Measurements from ENCODE around the gene NOTCH1.

NOTCH1 gene

DNA sequence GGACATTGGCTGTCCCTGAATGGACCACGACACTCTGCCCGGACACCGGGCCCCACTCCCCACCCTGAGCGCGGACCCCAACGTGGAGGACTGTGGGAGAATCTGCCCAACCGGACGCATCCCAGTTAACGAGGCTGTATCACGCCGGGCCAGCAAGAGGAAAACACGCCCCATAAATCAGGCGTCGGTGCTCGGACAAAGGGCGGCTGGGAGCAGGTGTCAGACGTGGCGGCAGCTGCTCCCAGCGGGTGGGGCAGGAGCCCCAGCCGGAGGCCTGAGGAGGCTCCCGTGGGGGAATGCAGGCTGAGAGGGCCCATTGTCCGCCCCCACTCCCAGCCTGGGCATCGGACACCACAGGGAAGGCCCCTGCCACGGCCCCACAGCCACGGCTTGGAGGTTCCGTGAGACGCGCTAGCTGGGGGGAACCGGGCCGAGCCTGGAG, 19.2 kb downstream of the NOTCH1 start:
- Histone ChIP-seq H3K79me2 (ENCODE audit: insufficient read depth, low read depth) (no peaks in the 10 kb centered on the region), H3K4me3 (IDR thresholded peaks at IDR 0.05; ENCODE audit: insufficient read depth, low read depth, low read length) (no peak overlapping the region), H3K27me3 (ENCODE audit: insufficient read depth, low read depth) (peaks cover 60% of the 10 kb centered on the region), H3K9ac (no peak overlapping the region), H3K4me2 (no peak overlapping the region), H4K20me1 (ENCODE audit: insufficient read depth) (no peaks in the 10 kb centered on the region), H3K27ac (no peak overlapping the region), H3K4me1 (ENCODE audit: low read depth, poor library complexity, severe bottlenecking) (no peaks in the 10 kb centered on the region), H3K36me3 (ENCODE audit: insufficient read depth) (no peaks in the 10 kb centered on the region), H2AFZ (ENCODE audit: low read depth) (no peak overlapping the region)
- TF ChIP-seq CTCF (conservative IDR thresholded peaks at IDR 0.05; ENCODE audit: low read depth, low read length): no peak

DNA sequence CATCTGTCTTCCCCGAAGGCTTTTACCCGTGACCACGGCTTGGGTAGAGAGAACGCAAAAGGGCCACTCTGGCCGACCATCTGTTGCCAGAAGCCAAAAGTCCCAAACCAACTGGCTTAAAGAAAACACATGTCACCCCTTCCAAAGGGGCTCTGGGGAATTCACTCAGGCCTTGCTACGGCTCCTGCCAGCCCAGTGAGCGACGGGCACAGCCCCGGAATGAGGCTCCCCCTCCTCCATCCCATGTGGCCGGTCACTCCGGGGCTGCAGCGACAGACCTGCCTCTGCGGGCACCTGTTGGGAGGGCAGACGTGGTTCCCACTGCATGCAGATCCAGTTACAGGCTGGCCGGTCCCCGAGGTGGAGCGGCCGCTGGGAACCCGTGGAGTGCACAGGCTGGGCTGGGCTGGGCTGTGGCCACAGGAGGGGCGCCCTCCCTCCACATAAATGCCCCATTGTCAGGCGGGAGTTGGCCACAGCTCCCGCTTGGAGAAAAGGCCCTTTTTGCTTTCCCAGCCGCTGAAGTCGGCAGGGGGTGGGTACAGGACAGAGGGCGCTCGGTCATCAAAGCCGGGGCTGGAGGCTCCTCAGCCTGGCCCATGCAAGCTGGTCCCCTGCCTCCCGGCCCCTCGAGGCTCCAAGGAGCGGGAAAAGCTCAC, 19.9 kb downstream of the NOTCH1 start:
- Histone ChIP-seq H3K27ac (no peak overlapping the region), H3K4me2 (no peak overlapping the region), H2AFZ (ENCODE audit: low read depth) (no peak overlapping the region), H3K36me3 (ENCODE audit: insufficient read depth) (no peaks in the 10 kb centered on the region), H3K27me3 (ENCODE audit: insufficient read depth, low read depth) (peaks cover 61% of the 10 kb centered on the region), H3K4me3 (IDR thresholded peaks at IDR 0.05; ENCODE audit: insufficient read depth, low read depth, low read length) (no peak overlapping the region), H3K4me1 (ENCODE audit: low read depth, poor library complexity, severe bottlenecking) (no peaks in the 10 kb centered on the region), H4K20me1 (ENCODE audit: insufficient read depth) (no peaks in the 10 kb centered on the region), H3K9ac (no peak overlapping the region), H3K79me2 (ENCODE audit: insufficient read depth, low read depth) (no peaks in the 10 kb centered on the region)
- no peak for TF ChIP-seq CTCF (conservative IDR thresholded peaks at IDR 0.05; ENCODE audit: low read depth, low read length)

GRCh38 chr9:136525207-136525606, 20.6 kb downstream of the NOTCH1 start:
- Histone ChIP-seq H2AFZ (ENCODE audit: low read depth) (no peak overlapping the region), H3K36me3 (ENCODE audit: insufficient read depth) (no peaks in the 10 kb centered on the region), H3K27ac (no peak overlapping the region), H3K9ac (no peak overlapping the region), H3K4me3 (IDR thresholded peaks at IDR 0.05; ENCODE audit: insufficient read depth, low read depth, low read length) (no peak overlapping the region), H3K27me3 (ENCODE audit: insufficient read depth, low read depth) (peaks cover 60% of the 10 kb centered on the region), H3K79me2 (ENCODE audit: insufficient read depth, low read depth) (no peaks in the 10 kb centered on the region), H4K20me1 (ENCODE audit: insufficient read depth) (no peaks in the 10 kb centered on the region), H3K4me1 (ENCODE audit: low read depth, poor library complexity, severe bottlenecking) (no peaks in the 10 kb centered on the region), H3K4me2 (no peak overlapping the region)
- TF ChIP-seq CTCF (conservative IDR thresholded peaks at IDR 0.05; ENCODE audit: low read depth, low read length): no peak

DNA sequence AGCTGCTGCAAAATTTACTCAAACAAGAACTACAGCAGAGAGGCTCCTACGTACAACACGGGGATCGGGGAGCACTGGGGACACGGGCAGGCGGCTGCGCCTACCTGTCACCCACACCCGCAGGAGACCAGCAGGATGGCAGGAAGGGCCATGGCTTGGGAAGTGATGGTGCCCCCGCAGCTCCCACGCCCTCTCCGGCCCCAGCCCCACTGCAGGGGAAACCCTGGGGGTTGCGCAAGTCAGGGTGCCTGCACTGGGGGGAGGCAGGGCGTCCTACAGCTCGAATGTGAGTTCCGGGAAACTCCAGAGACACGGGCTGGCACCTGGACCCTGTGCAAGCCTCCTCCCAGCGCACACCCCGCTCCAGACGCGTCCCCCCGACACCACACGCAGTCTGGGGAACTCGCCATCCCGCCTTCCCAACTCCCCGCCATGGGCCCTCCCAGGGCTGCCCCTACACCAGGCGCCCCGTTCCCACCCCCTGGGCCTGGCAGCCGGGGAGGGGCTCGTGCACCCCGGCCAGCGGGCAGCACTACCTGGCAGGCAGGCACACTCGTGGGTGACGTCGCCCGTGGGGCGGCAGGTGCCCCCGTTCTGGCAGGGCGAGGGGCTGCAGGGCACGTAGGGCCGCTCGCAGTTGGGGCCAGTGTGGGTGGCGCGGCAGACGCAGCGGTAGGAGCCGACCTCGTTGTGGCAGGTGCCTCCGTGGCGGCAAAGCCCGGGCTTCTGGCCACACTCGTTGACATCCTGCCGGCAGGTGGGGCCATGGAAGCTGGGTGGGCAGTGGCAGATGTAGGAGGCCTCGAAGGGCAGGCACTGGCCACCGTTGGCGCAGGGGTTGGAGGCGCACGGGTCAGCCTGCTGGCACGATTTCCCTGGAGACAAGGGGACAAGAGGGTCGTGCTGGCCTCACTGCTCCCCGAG, 23.3 kb downstream of the NOTCH1 start:
- H3K9ac ChIP-seq: no peak overlapping the region
- H3K4me3 ChIP-seq (IDR thresholded peaks at IDR 0.05; ENCODE audit: insufficient read depth, low read depth, low read length): no peak overlapping the region
- H3K4me1 ChIP-seq (ENCODE audit: low read depth, poor library complexity, severe bottlenecking): no peaks in the 10 kb centered on the region
- no peaks in the 10 kb centered on the region for H4K20me1 ChIP-seq (ENCODE audit: insufficient read depth)
- H3K36me3 ChIP-seq (ENCODE audit: insufficient read depth): no peaks in the 10 kb centered on the region
- no peak overlapping the region for H2AFZ ChIP-seq (ENCODE audit: low read depth)
- no peak for TF ChIP-seq CTCF (conservative IDR thresholded peaks at IDR 0.05; ENCODE audit: low read depth, low read length)
- H3K27ac ChIP-seq: no peak overlapping the region
- no peaks in the 10 kb centered on the region for H3K79me2 ChIP-seq (ENCODE audit: insufficient read depth, low read depth)
- peaks cover 53% of the 10 kb centered on the region; the same call in 1 of the 2 replicates for H3K27me3 ChIP-seq (ENCODE audit: insufficient read depth, low read depth)
- H3K4me2 ChIP-seq: no peak overlapping the region
